DMS 273 treated with DMSO at 0.1 percent for 48 hours (cell line): ENCODE data around the gene ASGR2.
"Not testable (repeated sequence)": the region's sequence is repeated elsewhere in the genome, so short reads cannot be mapped to it uniquely, and the experiment has no call there.

Experiments
- DNase-seq: peaks from one replicate; lab custom pipeline; 2025; lab: John Stamatoyannopoulos, UW

The ASGR2 gene

GRCh38 chr17:7098802-7099459, 15.7 kb downstream of the ASGR2 start:
- DNase-seq, result no peak

GRCh38 chr17:7097940-7098339, 16.7 kb downstream of the ASGR2 start:
- no peak for DNase-seq

- DNase-seq, result no peak
Observed at GRCh38 chr17:7095625-7096024, 19.0 kb downstream of the ASGR2 start.

GRCh38 chr17:7094652-7095019, 20.0 kb downstream of the ASGR2 start:
- no peak for DNase-seq

- DNase-seq, result not testable (repeated sequence)
Observed at GRCh38 chr17:7091311-7092005, 23.2 kb downstream of the ASGR2 start.

GRCh38 chr17:7089570-7089969, 25.1 kb downstream of the ASGR2 start:
- not testable (repeated sequence) for DNase-seq

GRCh38 chr17:7088442-7088841, 26.2 kb downstream of the ASGR2 start:
- DNase-seq, result not testable (repeated sequence)

GRCh38 chr17:7084088-7084487, 30.5 kb downstream of the ASGR2 start:
- DNase-seq, result no peak

- no peak for DNase-seq
Observed at GRCh38 chr17:7083592-7083991, 31.0 kb downstream of the ASGR2 start.

GRCh38 chr17:7081341-7082062, 33.1 kb downstream of the ASGR2 start:
- no peak for DNase-seq

- DNase-seq, result no peak
Observed at GRCh38 chr17:7080456-7081041, 34.1 kb downstream of the ASGR2 start.

- DNase-seq, result no peak
Observed at GRCh38 chr17:7079581-7080455, 34.8 kb downstream of the ASGR2 start, which contains the start of gene CLEC10A. Gene CLEC10A, minus strand, starts transcription at chr17:7080251. Its CDS starts 1,439 bp downstream, at chr17:7078812.

- no peak for DNase-seq
Observed at GRCh38 chr17:7078711-7079110, 35.9 kb downstream of the ASGR2 start.

- no peak for DNase-seq
Observed at GRCh38 chr17:7077911-7078546, 36.6 kb downstream of the ASGR2 start.

- no peak for DNase-seq
Observed at GRCh38 chr17:7074931-7075330, 39.7 kb downstream of the ASGR2 start.

GRCh38 chr17:7072406-7072805, 42.2 kb downstream of the ASGR2 start:
- no peak for DNase-seq

- no peak for DNase-seq
Observed at GRCh38 chr17:7070712-7071111, 43.9 kb downstream of the ASGR2 start.

GRCh38 chr17:7068268-7068667, 46.4 kb downstream of the ASGR2 start:
- no peak for DNase-seq

- DNase-seq, result no peak
Observed at GRCh38 chr17:7067198-7067597, 47.4 kb downstream of the ASGR2 start.

- DNase-seq, result peak; percentile 28
Observed at GRCh38 chr17:7064261-7064660, 50.4 kb downstream of the ASGR2 start.

- no peak for DNase-seq
Observed at GRCh38 chr17:7063518-7064094, 51.0 kb downstream of the ASGR2 start.
